Transverse colon (tissue), 4 donors: Measurements from ENCODE around the gene OTP.

Experiments used
- EP300 ChIP-seq: sonication (generic); formaldehyde crosslinking; IDR thresholded peaks from one replicate; pipeline ENCODE4 v1.6.1; 2017; ENCODE audit warnings: antibody characterized with exemption, low read depth
- POLR2A ChIP-seq: fragments of 450-650 bp; IDR thresholded peaks from one replicate; pipeline ENCODE4 v1.6.1; 2016; ENCODE audit warnings: antibody characterized with exemption, mild to moderate bottlenecking, moderate library complexity
- POLR2AphosphoS5 ChIP-seq, 3 donors: sonication (generic); formaldehyde crosslinking; IDR thresholded peaks; one replicate each; pipeline ENCODE4 v1.6.1; 2016; ENCODE audit warnings: antibody characterized with exemption in 3 of 3
- TF ChIP-seq, protein P1 (sequence below), 5 experiments: fragments of 200-600 bp in 3 of 5; fragments of 450-650 bp in 2 of 5; sonication (generic) in 3 of 5; IDR thresholded peaks; 1 replicate in 2 of 5; 2 replicates in 3 of 5; pipeline ENCODE4 v1.5.1; 2016 to 2017; ENCODE audit warnings: antibody characterized with exemption in 5 of 5, inconsistent platforms in 3 of 5, mild to moderate bottlenecking in 2 of 5, moderate library complexity in 1 of 5

DNA sequence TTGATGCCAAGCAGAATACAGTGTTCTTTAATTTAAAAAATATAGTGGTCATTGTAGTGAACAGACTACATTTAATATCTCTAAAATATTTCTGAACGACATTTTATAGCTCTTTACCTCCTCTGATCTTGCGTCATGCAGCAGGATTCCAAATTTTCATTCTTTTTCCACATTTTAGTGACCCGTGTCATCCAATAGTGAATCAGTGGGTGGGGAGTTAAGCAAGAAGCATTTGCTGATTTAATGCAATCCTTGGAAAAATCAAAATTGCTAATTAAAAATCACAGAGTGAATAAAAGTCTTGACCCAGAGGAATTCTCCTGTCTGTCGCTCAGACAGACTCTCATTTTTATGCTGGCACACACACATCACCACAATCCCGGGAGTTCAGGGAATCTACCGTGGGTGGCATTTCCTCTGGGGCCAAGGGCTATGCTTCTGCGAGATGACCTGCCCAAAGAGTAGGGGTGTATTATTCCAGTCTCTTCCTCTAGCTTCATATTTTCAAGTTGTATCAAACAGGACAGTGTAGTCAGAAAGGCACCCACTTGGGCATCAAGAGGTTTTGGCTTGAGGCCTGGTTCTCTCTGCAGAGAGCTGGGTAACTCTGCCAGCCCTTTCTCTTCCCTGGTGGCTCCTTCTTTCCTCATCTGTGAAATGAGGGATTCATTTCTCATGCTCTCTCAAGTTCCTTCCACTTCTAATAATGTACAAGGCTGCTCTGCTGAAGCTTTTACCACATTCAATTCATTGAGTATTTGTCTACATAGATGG lies 24.8 kb upstream of the OTP start:
- TF ChIP-seq, protein P1, sequence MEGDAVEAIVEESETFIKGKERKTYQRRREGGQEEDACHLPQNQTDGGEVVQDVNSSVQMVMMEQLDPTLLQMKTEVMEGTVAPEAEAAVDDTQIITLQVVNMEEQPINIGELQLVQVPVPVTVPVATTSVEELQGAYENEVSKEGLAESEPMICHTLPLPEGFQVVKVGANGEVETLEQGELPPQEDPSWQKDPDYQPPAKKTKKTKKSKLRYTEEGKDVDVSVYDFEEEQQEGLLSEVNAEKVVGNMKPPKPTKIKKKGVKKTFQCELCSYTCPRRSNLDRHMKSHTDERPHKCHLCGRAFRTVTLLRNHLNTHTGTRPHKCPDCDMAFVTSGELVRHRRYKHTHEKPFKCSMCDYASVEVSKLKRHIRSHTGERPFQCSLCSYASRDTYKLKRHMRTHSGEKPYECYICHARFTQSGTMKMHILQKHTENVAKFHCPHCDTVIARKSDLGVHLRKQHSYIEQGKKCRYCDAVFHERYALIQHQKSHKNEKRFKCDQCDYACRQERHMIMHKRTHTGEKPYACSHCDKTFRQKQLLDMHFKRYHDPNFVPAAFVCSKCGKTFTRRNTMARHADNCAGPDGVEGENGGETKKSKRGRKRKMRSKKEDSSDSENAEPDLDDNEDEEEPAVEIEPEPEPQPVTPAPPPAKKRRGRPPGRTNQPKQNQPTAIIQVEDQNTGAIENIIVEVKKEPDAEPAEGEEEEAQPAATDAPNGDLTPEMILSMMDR (IDR thresholded peaks at IDR 0.05), result no peak
- TF ChIP-seq POLR2A (no peak), EP300 (no peak), POLR2AphosphoS5 (IDR thresholded peaks at IDR 0.05) (no peak)
